GM21515 (cell line): ENCODE results near the gene AGAP3.

Experiments used
- ATAC-seq: cut with Tn5 transposase; IDR thresholded peaks from one replicate; pipeline ENCODE4 v1.9.1; 2021; ENCODE audit not compliant: unreplicated experiment

Gene AGAP3

GRCh38 chr7:151107882-151108281 lies 21.6 kb downstream of the AGAP3 start:
- no peak for ATAC-seq

DNA sequence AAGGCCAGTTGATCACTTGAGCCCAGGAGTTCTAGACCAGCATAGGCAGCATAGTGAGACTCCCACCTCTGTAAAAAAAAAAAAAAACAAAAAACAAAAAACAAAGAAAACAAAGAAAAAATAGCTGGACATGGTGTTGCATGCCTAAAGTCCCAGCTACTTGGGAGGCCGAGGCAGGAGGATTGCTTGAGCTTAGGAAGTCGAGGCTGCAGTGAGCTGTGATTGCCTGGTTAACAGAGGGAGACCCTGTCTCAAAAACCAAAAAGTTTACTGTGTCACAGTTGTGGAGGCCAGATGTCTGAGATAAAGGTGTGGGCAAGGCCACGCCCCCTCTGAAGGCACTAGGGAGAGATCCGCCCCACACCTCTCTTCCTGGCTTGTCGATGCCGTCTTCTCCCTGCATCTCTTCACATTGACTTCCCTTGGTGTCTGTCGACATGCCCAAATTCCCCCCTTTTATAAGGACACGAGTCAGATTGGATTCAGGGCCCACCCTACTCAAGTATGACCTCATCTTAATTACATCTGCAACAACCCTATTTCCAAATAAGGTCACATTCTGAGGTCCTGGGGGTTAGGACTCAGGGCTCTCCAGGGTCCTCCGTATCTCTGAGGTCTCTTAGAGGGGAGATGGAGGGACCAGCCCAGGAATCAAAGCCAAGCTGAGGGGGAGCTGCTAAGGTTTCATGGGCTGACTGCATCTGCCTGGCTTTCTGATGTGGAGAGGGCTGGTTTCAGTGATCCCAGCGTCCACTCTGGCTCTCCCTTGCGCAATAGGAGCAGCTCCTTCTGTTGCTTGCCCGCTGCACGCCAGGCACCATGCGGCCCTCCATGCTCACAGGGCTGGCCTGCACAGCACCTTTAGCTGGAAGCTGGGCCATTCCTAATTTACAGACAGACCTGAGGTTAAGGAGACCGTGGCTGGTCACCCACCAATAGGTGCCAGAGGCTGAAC lies 23.1 kb downstream of the AGAP3 start:
- no peak for ATAC-seq

GRCh38 chr7:151110236-151110940 lies 24.1 kb downstream of the AGAP3 start:
- no peak for ATAC-seq

DNA sequence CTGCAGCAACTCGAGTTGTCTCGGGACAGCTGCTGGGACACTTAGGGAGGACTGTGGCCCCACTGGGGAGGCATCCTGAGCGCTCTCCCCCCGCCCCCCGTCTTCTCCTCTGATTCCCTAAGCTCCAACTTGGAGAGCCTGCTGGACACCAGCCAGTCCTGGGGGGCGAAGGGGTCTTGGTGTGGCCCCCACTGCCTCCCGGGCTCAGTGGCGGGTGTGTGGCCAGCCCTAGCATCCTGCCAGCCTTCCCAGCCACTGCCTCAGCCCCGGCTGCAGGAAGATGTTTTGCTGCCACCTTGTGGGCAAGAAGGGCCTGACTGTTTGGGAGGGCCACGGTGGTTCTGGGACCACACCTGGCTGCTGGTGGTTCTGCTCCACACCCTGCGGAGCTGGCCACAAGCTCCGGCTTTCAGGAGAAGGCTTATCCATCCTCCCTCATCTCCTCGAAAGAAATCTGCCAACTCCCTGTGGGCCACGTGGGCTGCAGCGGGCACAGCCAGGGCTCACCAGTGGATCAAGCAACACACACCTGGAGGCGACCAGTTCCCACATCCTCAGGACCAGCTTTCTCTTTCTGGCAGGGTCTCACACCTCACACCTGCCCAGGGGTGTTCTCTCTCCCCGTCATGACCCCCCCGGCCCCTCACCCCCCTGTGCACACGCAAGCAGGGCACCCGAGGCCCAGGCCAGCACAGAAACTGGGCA lies 24.8 kb downstream of the AGAP3 start:
- ATAC-seq: peak; percentile 83

DNA sequence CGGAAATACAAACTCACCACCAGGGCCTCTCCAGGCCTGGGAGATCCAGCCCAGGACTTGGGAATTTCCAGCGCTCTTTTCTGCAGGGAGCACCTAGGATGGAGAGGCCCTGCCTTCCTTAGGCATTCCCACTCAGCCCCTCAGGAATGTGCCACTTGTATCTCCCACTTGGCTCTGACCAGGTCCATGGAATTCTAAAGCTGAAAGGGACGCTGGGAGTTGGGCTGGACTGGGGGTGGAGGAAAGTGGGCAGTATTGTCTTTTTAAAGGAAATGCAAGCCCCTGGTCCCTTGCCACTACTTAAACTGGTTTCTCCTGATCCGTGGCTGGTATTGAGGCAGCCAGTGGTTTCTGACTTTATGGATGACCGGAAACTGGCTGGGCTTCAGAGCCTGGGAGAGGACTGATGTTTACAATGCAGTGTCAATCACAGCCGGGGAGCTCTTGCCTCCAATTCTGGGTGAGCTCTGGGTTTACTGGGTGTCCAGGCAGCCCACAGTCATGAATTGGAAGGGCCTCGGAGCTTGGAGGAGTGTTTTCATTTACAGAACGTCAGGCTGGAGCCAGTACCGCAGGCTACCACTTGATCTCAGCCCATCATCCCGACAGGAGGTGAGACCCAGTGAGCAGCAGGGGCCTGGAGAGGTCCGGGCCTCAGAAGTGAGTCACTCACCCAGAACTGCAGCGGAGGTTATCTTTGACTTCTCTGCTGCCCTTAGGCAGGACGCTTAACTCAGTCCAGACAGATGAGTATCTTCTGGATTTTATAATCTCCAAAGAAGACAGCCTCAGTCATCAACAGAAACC lies 27.3 kb downstream of the AGAP3 start:
- no peak for ATAC-seq

DNA sequence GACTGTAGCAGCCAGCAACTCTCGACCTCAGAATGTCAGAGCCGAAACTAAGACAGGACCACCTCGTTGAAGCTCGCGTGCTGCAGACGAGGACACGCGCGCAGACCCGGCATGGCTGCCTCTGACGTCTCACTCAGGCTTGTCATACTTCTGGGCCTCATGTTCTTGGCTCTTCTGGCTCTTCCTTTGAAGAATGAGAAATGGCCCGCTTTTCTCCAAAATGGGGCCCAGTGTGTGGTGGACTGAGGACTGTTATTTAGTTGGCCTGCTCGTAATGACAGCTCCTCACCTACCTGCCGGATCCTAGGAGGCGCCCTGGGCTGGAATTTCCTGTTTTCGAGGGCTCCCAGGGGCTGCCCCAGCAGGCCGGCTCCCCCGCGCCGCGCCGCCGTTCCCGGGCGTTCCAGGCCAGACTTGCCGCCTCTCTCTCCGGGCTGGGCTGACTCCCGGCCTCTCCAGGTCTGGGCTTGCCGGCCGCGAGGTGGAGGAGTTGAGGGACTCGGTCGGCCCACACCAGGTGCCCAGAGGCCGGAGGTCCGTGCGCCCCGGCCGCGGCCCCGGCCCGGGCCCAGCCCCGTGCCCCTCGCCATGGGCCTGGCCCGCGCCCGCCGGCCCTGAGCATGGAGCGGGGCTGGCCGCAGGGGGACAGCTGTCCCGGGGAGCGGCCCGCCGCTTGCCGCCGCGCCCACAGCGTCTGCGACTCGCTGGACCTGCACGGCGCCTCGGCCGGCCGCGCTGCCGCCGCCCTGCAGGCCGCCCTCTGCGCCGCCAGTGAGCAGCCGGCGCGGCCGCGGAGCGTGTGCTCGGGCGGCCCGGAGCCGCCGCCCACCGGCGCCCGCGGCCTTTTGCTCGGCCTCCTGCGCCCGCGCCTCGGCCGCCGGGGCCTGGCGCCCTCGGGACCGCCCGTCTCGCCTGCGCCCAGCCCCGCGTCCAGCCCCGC lies 28.1 kb downstream of the AGAP3 start:
- ATAC-seq: no peak

DNA sequence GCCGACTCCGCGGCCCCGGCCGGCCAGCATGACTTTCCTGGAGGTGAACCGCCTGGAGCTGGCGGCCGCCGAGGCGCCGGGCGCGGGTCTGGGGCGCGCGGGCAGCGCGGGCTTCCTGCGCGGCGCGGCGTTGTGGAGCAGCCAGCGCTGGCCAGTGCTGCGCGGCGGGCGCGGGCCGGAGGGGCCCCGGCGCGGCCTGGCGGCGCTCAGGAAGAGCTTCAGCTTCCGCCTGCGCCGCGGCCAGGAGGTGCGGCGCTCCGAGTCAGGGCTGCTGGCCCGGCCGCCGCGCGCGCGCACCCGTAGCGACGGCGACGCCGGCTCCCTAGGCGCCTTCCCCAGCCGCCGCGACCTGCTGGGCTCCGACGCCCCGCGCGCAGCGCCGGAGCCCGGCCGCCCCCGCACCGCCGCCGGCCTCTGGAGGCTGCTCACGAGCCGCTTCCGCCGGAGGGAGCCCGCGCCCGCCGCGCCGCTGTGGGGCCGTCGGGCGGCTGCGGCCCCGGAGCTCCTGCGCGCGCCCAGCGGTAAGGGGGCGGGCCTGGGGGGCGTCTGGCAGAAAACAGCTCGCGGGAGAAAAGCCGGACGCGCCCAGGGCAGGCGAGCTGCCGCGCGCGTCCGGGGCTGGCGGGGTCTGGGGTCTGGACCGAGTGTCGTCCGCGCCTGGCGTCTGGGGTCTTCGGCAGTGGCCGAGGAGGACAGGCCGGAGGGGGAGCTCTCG lies 29.0 kb downstream of the AGAP3 start:
- no peak for ATAC-seq

- ATAC-seq: no peak
Measured at GRCh38 chr7:151115836-151116418, 29.7 kb downstream of the AGAP3 start.

DNA sequence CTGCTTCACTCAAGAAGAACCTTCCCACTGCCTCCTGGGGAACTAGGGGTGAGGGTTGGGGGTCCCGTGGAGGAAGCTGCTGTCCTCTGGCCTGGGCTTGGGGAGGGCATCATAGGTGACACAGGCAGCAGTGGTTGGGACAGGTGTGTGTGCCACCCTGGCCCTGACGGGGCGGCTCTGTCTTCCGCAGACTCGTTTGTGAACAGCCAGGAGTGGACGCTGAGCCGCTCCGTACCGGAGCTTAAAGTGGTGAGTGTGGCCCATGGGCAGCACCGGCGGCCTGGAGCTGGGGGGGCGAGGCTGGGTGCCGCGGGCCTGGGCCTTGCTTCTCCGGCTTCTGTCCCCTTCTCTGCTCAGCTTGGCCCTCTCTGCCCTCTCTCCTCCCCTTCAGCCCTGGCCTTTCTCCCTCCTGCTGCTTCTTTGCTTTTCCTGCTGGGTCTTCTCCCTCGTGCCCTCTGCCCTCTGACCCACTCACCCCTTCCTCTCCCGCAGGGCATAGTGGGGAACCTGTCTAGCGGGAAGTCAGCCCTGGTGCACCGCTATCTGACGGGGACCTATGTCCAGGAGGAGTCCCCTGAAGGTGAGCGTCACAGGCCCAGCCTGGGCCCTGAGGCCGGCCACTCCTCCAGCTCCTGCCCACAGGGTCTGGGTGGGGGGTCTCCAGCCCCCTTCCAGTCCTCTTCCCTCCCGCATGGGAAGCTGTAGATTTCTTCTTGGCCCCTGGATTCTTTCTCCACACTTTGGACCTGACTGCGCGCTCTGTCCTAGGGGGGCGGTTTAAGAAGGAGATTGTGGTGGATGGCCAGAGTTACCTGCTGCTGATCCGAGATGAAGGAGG lies 30.5 kb downstream of the AGAP3 start:
- no peak for ATAC-seq

GRCh38 chr7:151117565-151117964 lies 31.3 kb downstream of the AGAP3 start:
- ATAC-seq: no peak

DNA sequence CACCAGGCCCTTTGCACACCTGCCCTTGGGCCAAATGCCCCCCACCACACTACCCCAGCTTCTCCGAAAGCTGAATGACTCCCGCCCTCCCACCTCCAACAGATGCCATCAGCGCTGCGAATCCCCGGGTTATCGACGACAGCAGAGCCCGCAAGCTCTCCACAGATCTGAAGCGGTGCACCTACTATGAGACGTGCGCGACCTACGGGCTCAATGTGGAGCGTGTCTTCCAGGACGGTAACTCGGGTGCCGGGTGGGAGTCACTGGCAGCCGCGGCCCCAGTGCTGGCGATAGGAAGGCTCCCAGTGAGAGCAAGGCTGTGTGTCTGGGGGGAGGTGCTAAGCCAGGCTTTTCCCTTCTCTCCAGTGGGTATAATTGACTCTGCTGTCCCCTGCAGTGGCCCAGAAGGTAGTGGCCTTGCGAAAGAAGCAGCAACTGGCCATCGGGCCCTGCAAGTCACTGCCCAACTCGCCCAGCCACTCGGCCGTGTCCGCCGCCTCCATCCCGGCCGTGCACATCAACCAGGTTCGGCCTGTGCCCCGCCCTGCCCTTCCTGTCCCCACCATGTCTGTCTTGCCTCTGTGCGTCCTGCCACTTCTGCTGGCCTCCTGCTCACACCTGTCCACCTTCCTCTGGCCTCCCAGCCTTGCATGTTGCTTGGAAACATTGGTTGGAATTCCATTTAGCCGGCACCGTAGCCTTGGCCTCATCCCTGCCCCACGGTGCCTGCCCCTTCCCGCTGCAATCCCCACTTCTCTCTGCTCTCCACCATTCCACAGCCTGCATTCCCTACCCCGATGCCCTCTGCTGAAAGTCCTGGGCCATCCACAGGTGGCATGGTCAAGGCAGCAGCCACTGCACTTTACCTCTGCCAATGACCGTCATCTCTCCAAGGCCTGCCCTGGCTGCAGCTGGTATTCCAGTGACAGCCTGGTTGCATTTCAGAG lies 32.1 kb downstream of the AGAP3 start:
- no peak for ATAC-seq

- ATAC-seq: no peak
Measured at GRCh38 chr7:151119055-151119415, 32.8 kb downstream of the AGAP3 start.

DNA sequence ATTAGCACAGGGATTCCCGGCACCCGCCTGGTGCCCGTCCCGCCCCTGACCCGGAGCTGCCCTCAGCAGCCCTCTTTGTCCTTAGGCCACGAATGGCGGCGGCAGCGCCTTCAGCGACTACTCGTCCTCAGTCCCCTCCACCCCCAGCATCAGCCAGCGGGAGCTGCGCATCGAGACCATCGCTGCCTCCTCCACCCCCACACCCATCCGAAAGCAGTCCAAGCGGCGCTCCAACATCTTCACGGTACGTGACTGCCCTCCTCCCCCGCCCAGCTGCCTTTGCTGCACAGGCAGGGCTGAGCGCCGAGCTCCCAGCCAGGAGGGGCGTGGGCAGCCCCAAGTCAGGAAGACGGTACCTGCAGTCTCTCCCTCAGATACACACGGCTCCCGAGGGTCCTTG lies 33.6 kb downstream of the AGAP3 start:
- no peak for ATAC-seq

DNA sequence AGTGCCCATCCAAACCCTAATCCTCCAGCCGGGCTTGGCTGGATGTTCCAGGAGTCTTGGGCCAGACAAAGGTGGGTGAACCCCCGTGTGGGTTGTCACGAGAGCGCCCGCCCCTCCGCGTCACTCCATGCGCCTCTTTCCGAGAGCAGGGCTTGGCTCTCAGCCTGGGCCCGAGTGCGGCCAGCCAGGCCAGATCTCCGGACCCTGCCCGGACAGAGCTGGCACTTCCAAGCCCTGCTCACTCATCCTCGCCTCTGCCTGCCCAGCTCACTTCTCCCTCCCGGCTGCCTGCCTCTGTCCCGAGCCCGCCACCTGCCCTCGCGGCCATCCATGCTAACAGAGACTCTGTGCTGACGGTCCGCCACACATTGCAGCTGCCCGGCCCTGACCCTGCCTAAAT lies 34.6 kb downstream of the AGAP3 start:
- no peak for ATAC-seq

DNA sequence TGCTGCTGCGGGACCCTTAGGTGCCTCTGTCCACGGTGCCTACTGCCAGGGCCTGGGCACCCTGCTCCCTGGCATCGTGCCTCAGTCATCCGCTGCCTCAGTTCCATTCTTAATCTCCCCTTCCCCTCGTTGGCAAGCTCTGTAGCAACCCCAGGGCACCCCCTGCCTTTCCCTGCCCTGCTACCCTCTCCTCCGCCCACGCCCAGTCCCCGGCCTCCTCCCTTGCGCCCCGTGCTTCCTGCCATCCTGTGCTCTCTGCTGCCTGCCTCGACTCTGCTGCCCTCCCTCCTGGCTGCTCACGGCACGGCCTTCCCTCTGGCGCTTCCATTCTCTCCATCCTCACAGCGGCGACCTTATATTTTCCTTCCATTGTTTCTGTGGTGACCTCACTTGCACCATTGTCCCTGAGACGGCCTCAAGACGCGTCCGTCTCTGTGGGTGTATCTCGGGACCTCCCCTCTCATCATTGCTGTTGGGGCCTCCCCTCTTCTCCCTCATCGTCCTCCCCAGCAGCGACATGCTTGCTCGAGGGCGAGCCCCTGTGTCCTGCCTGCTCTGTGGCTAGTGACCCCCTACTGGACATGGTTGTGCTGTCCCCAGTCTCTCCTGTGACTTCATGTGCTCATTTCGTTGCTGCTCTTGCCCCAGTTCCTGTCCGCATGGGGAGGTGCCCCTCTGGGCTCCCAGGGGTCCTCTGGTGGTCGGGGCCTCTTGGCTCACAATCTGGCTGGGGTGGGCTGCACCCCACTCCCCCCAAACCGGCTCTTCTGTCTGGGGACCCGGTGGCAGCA lies 35.3 kb downstream of the AGAP3 start:
- ATAC-seq: no peak

- ATAC-seq: no peak
Measured at GRCh38 chr7:151122276-151122675, 36.0 kb downstream of the AGAP3 start.
